ENCODE results near the gene HMMR. TPM values are rescaled to one million over a fixed set of nuclear protein-coding genes. Genes with fewer than 3 reads are reported as not detected.

The HMMR gene
- total RNA-seq, 2 donors from 2014 or later: 76.9 to 119 TPM

DNA sequence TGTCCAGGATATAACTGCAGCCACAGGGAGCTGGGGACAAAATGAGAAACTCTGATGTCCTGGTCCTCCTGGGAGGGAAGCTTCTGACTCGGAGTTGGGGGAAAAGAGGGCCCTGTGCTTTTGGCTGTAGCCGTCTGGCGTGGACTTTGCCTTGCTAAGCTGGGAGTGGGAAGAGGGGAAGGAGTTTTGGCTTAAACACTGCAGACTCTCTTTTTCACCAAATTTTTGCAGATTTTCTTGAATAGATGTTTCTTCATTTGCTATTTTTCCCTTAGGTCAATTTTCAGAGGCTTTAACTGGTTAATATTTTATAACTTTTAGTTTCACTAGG, 29.3 kb downstream of the HMMR start:
- DNase-seq (ENCODE audit: low spot score in 2 of 2): no peak
- Mint-ChIP-seq H3K36me3 (peaks cover 15 to 48% of the 10 kb centered on the region in 2 donors), H3K9me3 (no peaks in the 10 kb centered on the region), H3K27ac (no peak overlapping the region)
- no peak for ATAC-seq

GRCh38 chr5:163496286-163496685, 35.9 kb downstream of the HMMR start:
- no peak for ATAC-seq
- no peak overlapping the region for H3K27ac Mint-ChIP-seq
- no peak for DNase-seq (ENCODE audit: low spot score in 2 of 2)
- H3K9me3 Mint-ChIP-seq: no peaks in the 10 kb centered on the region
- H3K36me3 Mint-ChIP-seq: peaks cover 4 to 13% of the 10 kb centered on the region in 2 donors

GRCh38 chr5:163497315-163497714, 36.9 kb downstream of the HMMR start:
- DNase-seq (ENCODE audit: low spot score in 2 of 2) (no peak), ATAC-seq (no peak)
- no peaks in the 10 kb centered on the region for H3K9me3 Mint-ChIP-seq
- peaks cover 0 to 7% of the 10 kb centered on the region in 2 donors for H3K36me3 Mint-ChIP-seq
- no peak overlapping the region for H3K27ac Mint-ChIP-seq

- no peaks in the 10 kb centered on the region for H3K9me3 Mint-ChIP-seq
- ATAC-seq (no peak), DNase-seq (ENCODE audit: low spot score in 2 of 2) (no peak)
- H3K27ac Mint-ChIP-seq: no peak overlapping the region
- H3K36me3 Mint-ChIP-seq: no peaks in the 10 kb centered on the region
Observed at GRCh38 chr5:163498886-163499285, 38.5 kb downstream of the HMMR start.

GRCh38 chr5:163502521-163502920, 42.1 kb downstream of the HMMR start:
- peaks cover 9 to 11% of the 10 kb centered on the region in 2 donors for H3K36me3 Mint-ChIP-seq
- H3K27ac Mint-ChIP-seq: peak overlapping the region in 1 of 2 donors; percentile 100
- ATAC-seq (no peak), DNase-seq (ENCODE audit: low spot score in 2 of 2) (no peak)
- H3K9me3 Mint-ChIP-seq: no peaks in the 10 kb centered on the region

GRCh38 chr5:163503106-163504078, 43.0 kb downstream of the HMMR start:
- DNase-seq (ENCODE audit: low spot score in 2 of 2) (no peak), ATAC-seq (no peak)
- Mint-ChIP-seq H3K9me3 (no peaks in the 10 kb centered on the region), H3K36me3 (peaks cover 10 to 11% of the 10 kb centered on the region in 2 donors), H3K27ac (peak overlapping the region; percentile 99 to 100)

DNA sequence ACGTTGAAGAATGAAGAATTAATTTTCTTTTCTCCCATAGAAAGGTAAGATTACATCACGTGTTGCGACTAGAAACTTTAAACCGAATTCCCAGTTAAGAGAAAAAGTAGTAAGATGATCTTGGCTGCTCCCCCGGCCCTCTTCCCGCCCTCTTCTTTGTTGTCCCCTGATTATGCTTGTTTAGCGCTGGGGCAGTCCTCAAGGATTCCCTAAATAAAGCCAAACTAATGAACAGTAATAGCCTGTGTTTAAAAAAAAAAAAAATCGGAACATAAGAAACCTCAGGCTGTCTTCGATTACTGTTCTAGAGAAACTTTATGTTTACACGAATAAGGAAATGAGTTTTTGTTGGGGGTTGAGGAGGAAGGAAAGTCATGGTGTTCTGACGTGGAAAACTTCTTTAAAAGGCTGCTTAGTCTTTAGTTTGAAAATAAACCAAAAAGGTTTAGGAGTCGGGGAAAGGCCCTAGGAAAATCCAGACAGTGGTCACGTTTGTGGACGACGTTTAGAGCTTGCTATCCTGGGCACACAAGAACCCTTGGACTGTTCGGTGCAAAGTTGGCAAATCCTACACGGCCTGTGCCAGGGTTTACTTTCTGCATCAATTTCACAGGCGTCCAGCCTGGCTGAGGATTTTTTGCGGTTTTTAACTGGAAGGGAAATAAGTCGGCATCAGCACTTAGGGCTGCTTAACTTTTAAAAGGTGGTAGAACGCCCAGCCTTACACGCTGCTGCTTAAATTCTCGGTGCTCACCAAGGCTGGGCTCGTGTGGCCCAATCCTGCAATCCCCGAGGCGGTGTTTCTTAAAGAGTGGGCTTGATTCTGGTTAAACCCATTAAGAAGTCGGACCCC, 43.9 kb downstream of the HMMR start:
- Mint-ChIP-seq H3K36me3 (peaks cover 11 to 15% of the 10 kb centered on the region in 2 donors), H3K9me3 (no peaks in the 10 kb centered on the region), H3K27ac (peak overlapping the region; percentile 99 to 100)
- ATAC-seq (peak in 1 of 2 donors; percentile 1), DNase-seq (ENCODE audit: low spot score in 2 of 2) (peak in 1 of 2 donors; percentile 65)

DNA sequence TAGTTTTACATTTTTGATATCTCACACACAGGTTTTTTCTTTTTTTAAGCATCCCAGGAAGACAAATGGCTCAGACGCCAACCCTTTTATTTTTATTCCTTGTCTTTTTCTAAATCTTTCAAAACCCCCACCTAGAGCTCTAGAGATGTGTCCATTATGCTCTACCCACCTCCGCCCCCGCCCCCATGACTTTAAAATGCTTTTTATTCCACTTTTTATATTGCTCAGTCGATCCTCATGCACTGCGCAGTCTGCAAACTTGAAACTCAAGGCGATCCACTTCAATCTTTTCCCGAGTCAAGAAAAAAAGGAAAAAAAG, 44.6 kb downstream of the HMMR start:
- peaks cover 11 to 15% of the 10 kb centered on the region in 2 donors for H3K36me3 Mint-ChIP-seq
- H3K27ac Mint-ChIP-seq: peak overlapping the region; percentile 99 to 100
- ATAC-seq: peak; percentile 1 to 4
- DNase-seq (ENCODE audit: low spot score in 2 of 2): no peak
- no peaks in the 10 kb centered on the region for H3K9me3 Mint-ChIP-seq

- H3K27ac Mint-ChIP-seq: peak within 1 kb of the TSS; percentile 99 to 100
- no peaks in the 10 kb centered on the region for H3K9me3 Mint-ChIP-seq
- DNase-seq (ENCODE audit: low spot score in 2 of 2): peak; percentile 93 to 95
- ATAC-seq: peak; percentile 87 to 88
- H3K36me3 Mint-ChIP-seq: peaks cover 11 to 15% of the 10 kb centered on the region in 2 donors
Observed at GRCh38 chr5:163505368-163506094, 45.1 kb downstream of the HMMR start, which contains the start of gene MAT2B. Gene MAT2B (plus strand): TSS chr5:163505619. CDS start chr5:163505687, 68 bp downstream.

- peak in 1 of 2 donors; percentile 29 for DNase-seq (ENCODE audit: low spot score in 2 of 2)
- H3K9me3 Mint-ChIP-seq: no peaks in the 10 kb centered on the region
- peaks cover 11 to 15% of the 10 kb centered on the region in 2 donors for H3K36me3 Mint-ChIP-seq
- H3K27ac Mint-ChIP-seq: peak overlapping the region; percentile 99 to 100
- ATAC-seq: peak; percentile 60 to 67
Observed at GRCh38 chr5:163506095-163506457, 45.6 kb downstream of the HMMR start.

- Mint-ChIP-seq H3K9me3 (no peaks in the 10 kb centered on the region), H3K36me3 (peaks cover 11 to 15% of the 10 kb centered on the region in 2 donors), H3K27ac (peak overlapping the region; percentile 99 to 100)
- peak; percentile 39 to 43 for ATAC-seq
- DNase-seq (ENCODE audit: low spot score in 2 of 2): no peak
Observed at GRCh38 chr5:163506726-163507125, 46.3 kb downstream of the HMMR start.

DNA sequence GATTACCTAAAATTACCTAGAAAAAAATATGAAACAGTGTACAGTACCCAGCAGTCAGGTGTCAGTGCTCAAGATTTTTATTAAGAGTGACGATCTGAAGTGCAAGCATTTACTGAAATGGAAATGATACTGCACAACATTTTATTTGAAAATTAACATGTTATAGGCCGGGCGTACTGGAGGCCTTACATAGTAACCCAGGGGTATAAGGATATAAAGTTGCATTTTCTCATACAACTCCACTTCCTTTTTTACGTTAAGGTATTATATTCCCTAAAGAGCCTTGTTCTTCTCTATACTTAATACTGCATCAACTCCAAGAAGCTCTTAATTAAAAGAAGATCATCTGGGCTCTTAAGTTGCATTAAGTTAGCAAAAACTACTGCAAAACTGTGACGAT, 48.3 kb downstream of the HMMR start:
- ATAC-seq: no peak
- no peak for DNase-seq (ENCODE audit: low spot score in 2 of 2)
- H3K36me3 Mint-ChIP-seq: peaks cover 11 to 15% of the 10 kb centered on the region in 2 donors
- H3K9me3 Mint-ChIP-seq: no peaks in the 10 kb centered on the region
- H3K27ac Mint-ChIP-seq: peak overlapping the region; percentile 99 to 100

GRCh38 chr5:163509291-163509951, 49.0 kb downstream of the HMMR start:
- peaks cover 11 to 15% of the 10 kb centered on the region in 2 donors for H3K36me3 Mint-ChIP-seq
- no peak for DNase-seq (ENCODE audit: low spot score in 2 of 2)
- no peak for ATAC-seq
- peak overlapping the region; percentile 99 to 100 for H3K27ac Mint-ChIP-seq
- no peaks in the 10 kb centered on the region for H3K9me3 Mint-ChIP-seq

GRCh38 chr5:163512526-163512925, 52.1 kb downstream of the HMMR start:
- ATAC-seq (no peak), DNase-seq (ENCODE audit: low spot score in 2 of 2) (no peak)
- Mint-ChIP-seq H3K9me3 (no peaks in the 10 kb centered on the region), H3K27ac (no peak overlapping the region), H3K36me3 (peaks cover 0 to 9% of the 10 kb centered on the region in 2 donors)

DNA sequence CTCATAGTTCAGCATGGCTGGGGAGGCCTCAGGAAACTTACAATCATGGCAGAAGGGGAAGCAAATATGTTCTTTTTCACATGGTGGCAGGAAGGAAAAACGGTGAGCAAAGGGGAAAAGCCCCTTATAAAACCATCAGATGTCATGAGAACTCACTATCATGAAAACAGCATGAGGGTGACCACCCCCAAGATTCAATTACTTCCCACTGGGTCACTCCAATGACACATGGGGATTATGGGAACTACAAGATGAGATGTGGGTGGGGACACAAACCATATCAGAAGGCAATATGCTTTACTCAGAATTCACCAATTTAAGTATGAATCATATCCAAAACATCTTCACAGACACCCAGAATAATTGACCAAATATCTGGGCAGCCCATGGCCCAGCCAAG, 64.7 kb downstream of the HMMR start:
- H3K36me3 Mint-ChIP-seq: peaks cover 4 to 13% of the 10 kb centered on the region in 2 donors
- H3K27ac Mint-ChIP-seq: peak overlapping the region in 1 of 2 donors; percentile 76
- ATAC-seq: peak in 1 of 2 donors; percentile 50
- DNase-seq (ENCODE audit: low spot score in 2 of 2): no peak
- H3K9me3 Mint-ChIP-seq: no peaks in the 10 kb centered on the region

- no peaks in the 10 kb centered on the region for H3K9me3 Mint-ChIP-seq
Observed at GRCh38 chr5:163529698-163530097, 69.3 kb downstream of the HMMR start.

More at GRCh38 chr5:163529698-163530097, 69.3 kb downstream of the HMMR start:
- ATAC-seq: no peak
- Mint-ChIP-seq H3K27ac (no peak overlapping the region), H3K36me3 (no peaks in the 10 kb centered on the region)
- no peak for DNase-seq (ENCODE audit: low spot score in 2 of 2)

Measured in activated naive CD4-positive, alpha-beta T cell treated with anti-CD3 and anti-CD28 coated beads, Interleukin-2, amount 50 U/mL, for 72 hours (primary cell).